GM12878 (cell line): ENCODE measurements around the gene DCLRE1B. TPM values are rescaled to one million over a fixed set of nuclear protein-coding genes. Genes with fewer than 3 reads are reported as not detected.

Experiments
- BACH1 ChIP-seq: fragments of 450-650 bp; IDR thresholded peaks from 2 replicates; pipeline ENCODE4 v1.6.1; 2017; ENCODE audit warnings: mild to moderate bottlenecking, borderline replicate concordance
- BRCA1 ChIP-seq: IDR thresholded peaks from 2 replicates; pipeline ENCODE4 v1.6.1; 2011; ENCODE audit warnings: low read depth, low read length, improper control_type of control experiment
- CHD1 ChIP-seq: IDR thresholded peaks from 2 replicates; pipeline ENCODE4 v1.6.1; 2012; ENCODE audit warnings: low read depth, low read length, improper control_type of control experiment
- CTCF ChIP-seq, 3 experiments: IDR thresholded peaks in 2 of 3; conservative IDR thresholded peaks in 1 of 3; 2 replicates each; pipeline ENCODE4 v1.5.1; 2011; ENCODE audit warnings: low read depth in 3 of 3, low read length in 3 of 3, mild to moderate bottlenecking in 3 of 3, control low read depth in 2 of 3, moderate library complexity in 2 of 3, inconsistent platforms in 1 of 3, mixed read lengths in 1 of 3; ENCODE audit not compliant: control insufficient read depth in 2 of 3, insufficient read depth in 1 of 3; ENCODE audit errors: extremely low read depth in 1 of 3
- DPF2 ChIP-seq: fragments of 450-650 bp; IDR thresholded peaks from 2 replicates; pipeline ENCODE4 v1.6.1; 2017; ENCODE audit warnings: mild to moderate bottlenecking
- EP300 ChIP-seq, 2 experiments: fragments of 150-350 bp in 1 of 2; IDR thresholded peaks; 2 replicates each; pipeline ENCODE4 v1.6.1; 2011 to 2012; ENCODE audit warnings: low read depth in 2 of 2, low read length in 2 of 2, borderline replicate concordance in 1 of 2, improper control_type of control experiment in 1 of 2, inconsistent platforms in 1 of 2; ENCODE audit not compliant: control insufficient read depth in 1 of 2
- ESRRA ChIP-seq: IDR thresholded peaks from 2 replicates; pipeline ENCODE4 v1.6.1; 2012; ENCODE audit warnings: mild to moderate bottlenecking, low read length, improper control_type of control experiment
- IRF3 ChIP-seq: fragments of 450-650 bp; IDR thresholded peaks from 2 replicates; pipeline ENCODE4 v1.6.1; 2014; ENCODE audit warnings: mild to moderate bottlenecking
- MAX ChIP-seq: IDR thresholded peaks from 2 replicates; pipeline ENCODE4 v1.6.1; 2012; ENCODE audit warnings: low read depth, low read length, improper control_type of control experiment
- PAX5 ChIP-seq: IDR thresholded peaks from 2 replicates; pipeline ENCODE4 v1.6.1; 2011; ENCODE audit warnings: low read depth, low read length, borderline replicate concordance
- RCOR1 ChIP-seq: conservative IDR thresholded peaks from 2 replicates; pipeline ENCODE4 v1.6.1; 2012; ENCODE audit warnings: low read depth, low read length, improper control_type of control experiment
- RFX5 ChIP-seq: IDR thresholded peaks from 2 replicates; pipeline ENCODE4 v1.6.1; 2011; ENCODE audit warnings: low read depth, low read length, improper control_type of control experiment
- SIN3A ChIP-seq: IDR thresholded peaks from 2 replicates; pipeline ENCODE4 v1.6.1; 2012; ENCODE audit warnings: low read depth, low read length, improper control_type of control experiment
- TARDBP ChIP-seq: IDR thresholded peaks from 2 replicates; pipeline ENCODE4 v1.6.1; 2016; ENCODE audit warnings: borderline replicate concordance
- TBL1XR1 ChIP-seq: IDR thresholded peaks from 2 replicates; pipeline ENCODE4 v1.6.1; 2012; ENCODE audit warnings: low read depth, low read length, improper control_type of control experiment
- USF2 ChIP-seq: IDR thresholded peaks from 2 replicates; pipeline ENCODE4 v1.6.1; 2011; ENCODE audit warnings: low read depth, low read length, improper control_type of control experiment, borderline replicate concordance
- ZBTB11 ChIP-seq: fragments of 450-650 bp; formaldehyde crosslinking; IDR thresholded peaks from 2 replicates; pipeline ENCODE4 v1.5.0; 2022; ENCODE audit warnings: mild to moderate bottlenecking, missing genetic modification characterization
- ZNF24 ChIP-seq: fragments of 450-650 bp; IDR thresholded peaks from 2 replicates; pipeline ENCODE4 v1.6.1; 2017; ENCODE audit warnings: antibody characterized with exemption, mild to moderate bottlenecking
- polyA plus RNA-seq, 11 experiments: library from polyadenylated mRNA; depleted of rRNA in 4 of 11; unstranded in 6 of 11; stranded (reverse) in 5 of 11; fragments of >200 nt; fragmentation: Nextera tagmentation in 4 of 11; fragmentation: Illumina TruSeq in 1 of 11; extraction: Ambion mirVana in 4 of 11; extraction: Trizol in 1 of 11; gene quantifications; 1 replicate in 1 of 11; 2 replicates in 10 of 11; pipeline versions ENCODE4 v1.2.1 to v1.2.3, GENCODE V29; 2011 to 2016; ENCODE audit warnings: inconsistent platforms in 2 of 11, missing spikeins in 2 of 11, low read depth in 1 of 11
- total RNA-seq, 4 experiments: library from RNA; depleted of rRNA in 3 of 4; stranded (reverse); fragments of >200 nt in 3 of 4; fragmentation: Illumina TruSeq in 1 of 4; extraction: Trizol in 1 of 4; gene quantifications; 2 replicates each; pipeline versions ENCODE4 v1.2.1 to v1.2.3, GENCODE V29; 2013 to 2021

The DCLRE1B gene
- total and polyA plus RNA-seq, 10 of the 15 experiments (the other 5 are each of a cell fraction or from before 2014, with no cell fraction given): 5.4 to 18.3 (median 13.4) TPM

GRCh38 chr1:113904674-113905434 lies at the start of gene DCLRE1B, which contains the start of gene AP4B1 (continued):
- TF ChIP-seq CTCF (IDR thresholded peaks at IDR 0.05 in 2 of 3, conservative IDR thresholded peaks at IDR 0.05 in 1 of 3; ENCODE audit: control insufficient read depth in 2 of 3, extremely low read depth in 1 of 3, insufficient read depth in 1 of 3, low read depth in 3 of 3, low read length in 3 of 3): peak; percentile 63 to 98 (median 67)
- TF ChIP-seq TBL1XR1: 0 out of 2 replicates have a peak, but pooled peaks have one; percentile 53
- TF ChIP-seq EP300 (IDR thresholded peaks at IDR 0.05; ENCODE audit: borderline replicate concordance in 1 of 2, control insufficient read depth in 1 of 2, low read depth in 2 of 2, low read length in 2 of 2): peak in 1 of 2 experiments; percentile 69; a peak in 1 of 4 replicates
- 0 out of 2 replicates have a peak, but pooled peaks have one; percentile 73 for TF ChIP-seq CHD1
- peak; percentile 97 for TF ChIP-seq SIN3A
- TF ChIP-seq RCOR1: 0 out of 2 replicates have a peak, but pooled peaks have one; percentile 68
- TF ChIP-seq TARDBP: peak; percentile 84
- no peak for TF ChIP-seq DPF2
- peak; percentile 48; the same call in 1 of the 2 replicates for TF ChIP-seq RFX5
- no peak for TF ChIP-seq USF2
- TF ChIP-seq IRF3: 0 out of 2 replicates have a peak, but pooled peaks have one; percentile 28
- no peak for TF ChIP-seq ZBTB11
- no peak; the same call in none of the 2 replicates for TF ChIP-seq BRCA1
- TF ChIP-seq ESRRA: peak; percentile 35; the same call in 1 of the 2 replicates
- peak; percentile 84 for TF ChIP-seq ZNF24
- 0 out of 2 replicates have a peak, but pooled peaks have one; percentile 14 for TF ChIP-seq PAX5
- TF ChIP-seq MAX: peak; percentile 85
- no peak for TF ChIP-seq BACH1
